ENCODE data around the gene ERI3. TPM values are rescaled to one million over a fixed set of nuclear protein-coding genes. Genes with fewer than 3 reads are reported as not detected.

The ERI3 gene
- polyA plus RNA-seq, 10 donors = 40.7 to 55.2 (median 46.2) TPM

GRCh38 chr1:44318097-44319088 lies 36.7 kb downstream of the ERI3 start:
- peak; percentile 10 to 37 (median 25) for DNase-seq

- no peak for DNase-seq
Measured at GRCh38 chr1:44316231-44316759, 38.8 kb downstream of the ERI3 start.

- no peak for DNase-seq
Measured at GRCh38 chr1:44315521-44315920, 39.5 kb downstream of the ERI3 start.

- DNase-seq = no peak
Measured at GRCh38 chr1:44314452-44314851, 40.6 kb downstream of the ERI3 start.

- no peak for DNase-seq
Measured at GRCh38 chr1:44313265-44313918, 41.7 kb downstream of the ERI3 start.

- DNase-seq = no peak
Measured at GRCh38 chr1:44312399-44313196, 42.5 kb downstream of the ERI3 start.

GRCh38 chr1:44310006-44310405 lies 45.1 kb downstream of the ERI3 start:
- no peak for DNase-seq

- DNase-seq = no peak
Measured at GRCh38 chr1:44305962-44306422, 49.1 kb downstream of the ERI3 start.

GRCh38 chr1:44303532-44303931 lies 51.5 kb downstream of the ERI3 start:
- no peak for DNase-seq

- no peak for DNase-seq
Measured at GRCh38 chr1:44302541-44302940, 52.5 kb downstream of the ERI3 start.

GRCh38 chr1:44301442-44301841 lies 53.6 kb downstream of the ERI3 start:
- no peak for DNase-seq

- no peak for DNase-seq
Measured at GRCh38 chr1:44300852-44301251, 54.2 kb downstream of the ERI3 start.

GRCh38 chr1:44297695-44298400 lies 57.2 kb downstream of the ERI3 start:
- DNase-seq = no peak

GRCh38 chr1:44296806-44297205 lies 58.3 kb downstream of the ERI3 start:
- no peak for DNase-seq

GRCh38 chr1:44296086-44296485 lies 59.0 kb downstream of the ERI3 start:
- DNase-seq = no peak

GRCh38 chr1:44294588-44295007 lies 60.5 kb downstream of the ERI3 start:
- DNase-seq = peak in 2 of 3 donors; percentile 38 to 41

- DNase-seq = no peak
Measured at GRCh38 chr1:44293761-44294315, 61.2 kb downstream of the ERI3 start.

- DNase-seq = peak in 2 of 3 donors; percentile 13 to 45
Measured at GRCh38 chr1:44292651-44293050, 62.4 kb downstream of the ERI3 start.

- DNase-seq = no peak
Measured at GRCh38 chr1:44290250-44291094, 64.6 kb downstream of the ERI3 start.

- no peak for DNase-seq
Measured at GRCh38 chr1:44289530-44289929, 65.5 kb downstream of the ERI3 start.

Measured in muscle of back (tissue), 11 donors.